GM18867 (cell line): ENCODE results near the gene CGB7.
"Not testable (repeated sequence)": the region's sequence is repeated elsewhere in the genome, so short reads cannot be mapped to it uniquely, and the experiment has no call there.

ENCODE experiments used
- ATAC-seq: cut with Tn5 transposase; IDR thresholded peaks from one replicate; pipeline ENCODE4 v1.9.1; 2021; ENCODE audit warnings: mild to moderate bottlenecking, moderate library complexity; ENCODE audit not compliant: unreplicated experiment

CGB7 gene

DNA sequence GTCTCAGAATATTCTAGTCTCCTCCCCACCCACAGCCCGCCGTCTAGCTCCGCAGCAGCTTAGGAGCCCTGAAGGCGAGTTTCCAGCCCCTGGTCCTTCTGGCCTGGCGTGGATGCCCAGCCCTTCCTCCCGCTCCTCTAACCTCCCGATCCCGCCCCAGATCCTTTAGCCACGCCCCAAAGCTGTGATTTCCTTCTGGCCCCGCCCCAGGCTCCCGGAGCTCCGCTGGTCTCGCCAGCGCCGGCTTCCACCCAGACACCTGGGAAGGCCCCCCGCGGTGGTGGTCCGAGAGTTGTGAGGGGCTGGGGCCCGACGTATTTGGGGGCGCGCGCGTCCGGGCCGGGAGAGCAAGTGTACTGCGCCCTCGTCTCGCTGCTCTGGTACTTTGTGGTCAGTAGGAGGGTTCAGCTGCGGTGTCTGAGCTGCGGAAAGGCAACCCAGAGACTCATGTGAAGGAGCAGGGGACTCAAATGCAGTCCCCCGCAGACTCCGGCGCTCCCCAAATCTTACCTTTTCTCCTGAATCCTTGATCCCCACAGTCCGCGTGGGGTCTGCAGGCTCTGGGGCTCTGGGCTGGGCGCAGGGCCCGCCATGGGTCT, at the start of gene CGB7:
TSS of gene CGB7 (minus strand) at position 114 of the 599 bp plus-strand sequence. CDS start 2,374 bp downstream, outside the sequence.
- ATAC-seq, result no peak

DNA sequence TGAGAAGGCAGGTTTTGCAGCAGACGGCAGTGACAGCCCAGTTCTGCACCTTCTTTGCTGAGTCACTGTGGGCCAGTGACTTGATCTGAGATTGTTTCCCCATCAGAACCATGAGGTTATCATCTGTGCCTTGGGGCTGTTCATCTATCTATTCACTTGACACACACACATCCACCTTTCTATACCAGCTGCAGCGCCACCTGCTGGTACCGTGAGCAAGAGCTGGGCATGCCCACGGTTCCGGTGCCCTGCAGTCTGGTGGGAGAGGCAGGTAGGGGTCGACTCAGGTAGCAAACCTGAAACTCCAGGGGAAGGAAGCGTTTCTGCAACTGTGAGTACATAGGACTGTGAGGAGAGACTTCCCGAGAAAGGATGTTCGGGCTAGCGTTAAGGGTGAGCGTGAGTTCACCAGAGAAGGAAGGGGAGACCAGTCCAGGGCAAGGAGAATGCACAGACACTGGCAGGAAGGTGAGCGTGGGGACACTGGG, 49.1 kb upstream of the CGB7 start:
- ATAC-seq, result no peak

DNA sequence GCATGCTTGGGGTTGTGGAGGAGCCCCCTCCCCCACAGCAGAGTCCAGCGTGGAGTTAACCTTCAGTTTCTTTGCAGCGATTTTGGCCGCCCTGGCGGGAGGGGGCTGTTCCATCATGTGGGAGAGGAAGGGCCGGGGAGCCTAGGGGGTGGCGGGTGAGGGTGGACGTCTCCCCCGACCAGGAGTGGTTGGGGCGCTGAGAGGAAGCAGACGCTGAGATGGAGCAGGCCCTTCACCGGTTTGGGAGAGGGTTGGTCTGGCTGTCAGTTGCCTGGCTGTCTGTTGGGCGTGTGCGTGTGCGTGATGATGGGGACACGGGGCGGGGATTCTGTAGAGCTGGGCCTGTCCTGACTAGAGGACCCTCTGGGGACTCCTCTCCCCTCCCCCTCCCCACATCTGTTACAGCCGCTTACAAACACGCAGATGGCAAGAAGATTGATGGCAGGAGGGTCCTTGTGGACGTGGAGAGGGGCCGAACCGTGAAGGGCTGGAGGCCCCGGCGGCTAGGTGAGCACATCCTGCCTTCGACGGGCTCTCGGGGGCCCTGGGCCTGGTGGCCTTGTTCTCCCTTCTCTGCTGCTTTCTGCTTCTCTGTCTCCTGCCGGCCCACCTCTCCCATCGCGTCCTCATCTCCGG, 46.8 kb upstream of the CGB7 start:
- no peak for ATAC-seq

DNA sequence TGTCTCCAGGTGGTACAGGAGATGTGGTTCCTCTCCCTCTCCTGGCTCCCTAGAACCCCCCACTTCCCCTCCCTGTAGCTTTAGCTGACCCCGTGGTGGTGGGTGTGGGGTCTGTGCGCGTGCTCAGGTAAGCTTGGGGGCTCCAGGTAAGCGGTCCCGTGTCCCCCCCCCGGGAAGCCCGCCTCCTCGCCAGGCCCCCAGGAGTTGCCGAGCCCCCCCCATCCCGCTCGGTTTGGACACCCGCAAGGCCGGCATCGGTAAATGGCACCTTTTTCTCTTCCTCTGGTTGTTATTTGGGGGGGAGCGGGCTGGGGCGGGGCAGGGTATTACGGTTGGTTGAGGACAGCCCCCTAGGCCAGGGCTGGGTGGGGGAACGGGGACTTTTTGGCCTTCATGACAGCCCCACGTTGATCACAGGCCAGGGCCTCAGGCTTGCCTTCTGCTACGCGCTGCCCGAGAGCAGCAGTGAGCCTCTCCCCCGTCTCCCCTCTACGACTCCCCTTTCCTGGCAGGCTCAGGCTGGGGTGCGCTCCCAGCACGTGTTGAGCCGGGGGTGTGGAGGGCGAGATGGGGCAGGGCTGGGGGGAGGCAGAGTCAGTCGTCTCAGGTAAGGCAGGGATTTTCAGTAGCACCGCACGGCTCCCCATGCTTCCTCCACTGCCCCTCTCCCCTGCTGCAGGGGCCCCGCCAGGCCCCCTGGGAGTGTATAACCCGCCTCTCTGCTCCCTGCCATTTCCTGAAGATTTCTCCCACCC, 46.0 kb upstream of the CGB7 start:
- no peak for ATAC-seq

DNA sequence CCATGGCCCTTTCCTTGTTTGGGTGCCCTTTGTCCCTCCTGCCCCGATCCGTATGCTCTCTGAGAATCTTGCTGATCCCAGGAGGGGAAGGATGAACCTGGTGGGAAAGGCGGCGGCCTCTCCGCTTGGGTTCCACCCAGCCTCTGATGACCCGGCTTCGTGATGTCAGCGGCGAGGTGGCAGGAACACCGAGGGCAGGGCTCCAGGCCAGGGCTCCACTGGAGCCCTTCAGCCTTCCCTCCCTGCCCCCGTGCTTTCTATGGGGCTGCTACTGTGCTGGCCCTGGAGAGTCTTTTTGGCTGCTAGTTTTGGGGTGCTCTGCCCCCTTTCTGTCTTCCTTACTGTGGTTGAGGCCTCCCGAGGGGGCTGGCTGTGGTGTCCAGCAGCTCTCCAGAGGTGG, 44.8 kb upstream of the CGB7 start:
- ATAC-seq, result no peak

DNA sequence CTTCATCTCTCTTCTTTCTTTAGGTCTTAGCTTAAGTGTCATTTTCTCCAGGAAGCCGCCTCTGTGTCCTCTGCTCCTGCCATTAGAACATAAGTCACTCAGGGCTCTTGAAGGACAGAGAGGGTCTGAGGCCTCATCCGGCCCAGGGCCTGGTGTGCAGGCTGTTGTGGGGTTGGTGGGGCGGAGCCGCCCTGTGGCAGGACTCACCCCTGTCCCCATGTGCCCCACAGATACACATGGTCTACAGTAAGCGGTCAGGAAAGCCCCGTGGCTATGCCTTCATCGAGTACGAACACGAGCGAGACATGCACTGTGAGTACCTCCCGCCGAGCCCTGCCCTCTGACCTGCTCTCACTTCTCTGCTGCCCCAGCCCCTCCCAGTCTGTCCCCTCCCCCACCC, 43.6 kb upstream of the CGB7 start:
- no peak for ATAC-seq

DNA sequence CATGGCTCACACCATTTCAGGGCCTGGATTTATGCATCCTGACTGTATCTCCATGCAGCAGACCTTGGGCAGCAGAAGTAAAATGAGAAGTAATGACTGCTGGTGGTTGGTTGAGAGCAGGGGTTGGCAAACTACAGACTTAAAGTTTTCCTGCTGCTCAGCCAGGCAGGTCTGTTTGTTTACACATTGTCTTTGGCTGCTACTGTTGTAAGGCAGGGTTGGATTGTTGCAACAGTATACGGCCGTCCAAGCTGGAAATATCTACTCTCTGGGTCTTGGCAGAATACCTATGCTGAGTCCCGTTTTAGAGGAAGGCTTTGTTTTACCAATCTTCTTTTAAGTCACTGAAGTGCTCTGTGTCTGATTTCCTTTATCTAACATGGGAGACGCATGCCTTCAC, 41.2 kb upstream of the CGB7 start:
- no peak for ATAC-seq

DNA sequence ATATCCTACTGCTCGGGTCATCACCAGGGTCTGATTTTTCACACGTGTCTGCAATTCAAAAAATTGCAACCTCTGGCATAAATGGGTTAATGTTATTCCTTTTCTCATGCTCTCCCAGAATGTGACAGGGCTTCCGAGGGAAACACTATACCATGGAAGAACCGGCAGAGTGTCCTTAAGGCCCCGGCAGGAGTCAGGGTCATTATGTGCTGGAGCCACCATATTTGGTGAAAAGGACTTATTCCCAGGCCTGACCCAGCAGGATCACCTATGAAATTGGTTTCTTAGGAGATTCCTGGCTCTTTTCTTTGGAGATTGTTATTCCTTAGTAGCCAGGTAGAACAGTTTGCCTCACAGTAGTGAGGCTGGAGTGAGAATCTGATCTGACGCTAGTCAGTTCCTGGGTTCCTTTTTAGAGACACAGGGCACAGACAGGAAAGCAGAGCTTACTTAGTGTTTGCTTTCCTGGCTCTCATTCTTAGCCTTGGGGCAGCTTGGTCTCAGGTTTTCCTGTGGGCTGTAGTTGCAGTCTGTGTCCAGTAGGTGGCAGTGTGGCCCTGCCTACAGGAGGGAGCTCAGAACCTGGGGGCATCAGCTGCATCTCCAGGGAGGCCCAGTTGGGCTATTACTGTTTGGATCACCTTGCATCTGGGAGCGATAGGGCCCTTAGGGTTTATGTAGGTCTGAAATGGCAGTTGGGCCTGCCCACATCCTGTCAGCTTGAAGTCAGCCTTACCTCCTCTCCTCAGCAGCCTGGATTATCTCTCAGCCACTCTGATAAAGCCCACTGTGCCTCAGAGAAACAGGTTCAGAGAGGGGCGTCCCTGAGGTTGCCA, 40.1 kb upstream of the CGB7 start:
- ATAC-seq, result no peak

DNA sequence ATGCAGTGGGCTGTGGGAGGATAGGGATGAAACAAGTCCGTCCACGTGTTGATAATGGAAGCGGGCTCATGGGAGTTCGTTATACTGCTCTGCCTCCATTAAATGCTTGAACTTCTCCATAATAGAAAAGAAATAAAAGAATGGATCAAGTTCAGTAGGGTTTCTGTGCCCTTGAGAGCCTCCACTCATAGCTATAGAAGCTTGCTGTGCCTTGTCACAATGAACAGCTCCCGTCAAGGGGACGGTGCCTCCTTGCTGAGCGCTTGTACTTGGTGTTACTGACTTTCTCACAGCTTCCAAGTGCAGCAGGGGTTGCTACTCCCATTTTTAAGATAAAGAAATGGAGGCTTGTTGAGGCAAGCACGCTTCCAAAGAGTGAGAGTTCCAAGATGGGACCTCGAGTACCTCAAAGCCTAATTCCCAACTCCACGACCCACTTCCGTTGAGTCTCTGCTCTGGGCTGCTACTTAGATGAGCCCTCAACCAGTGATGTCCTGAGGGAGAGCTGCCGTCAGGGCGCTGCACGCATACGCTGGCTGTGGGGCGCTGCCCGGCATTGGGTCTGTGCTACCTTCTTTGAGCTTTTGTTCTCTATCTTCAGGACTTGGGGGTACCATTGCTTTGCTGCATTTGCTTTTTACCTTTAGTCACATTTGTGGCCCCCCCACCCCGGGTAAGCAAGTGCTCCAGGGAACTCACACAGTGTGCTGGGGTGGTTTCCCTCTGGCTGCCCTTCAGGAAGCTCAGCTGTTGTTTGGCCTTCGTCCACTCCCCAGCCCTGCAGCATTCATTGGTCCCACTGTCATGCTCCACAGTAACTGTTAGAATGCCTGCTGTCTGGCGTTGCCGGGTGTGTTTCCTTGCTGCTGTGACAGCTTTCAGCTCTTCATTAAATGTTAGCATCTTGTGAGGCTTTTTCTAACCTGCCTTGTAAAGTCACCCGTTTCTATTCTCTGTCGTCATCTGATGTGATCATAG, 37.2 kb upstream of the CGB7 start:
- ATAC-seq, result no peak

DNA sequence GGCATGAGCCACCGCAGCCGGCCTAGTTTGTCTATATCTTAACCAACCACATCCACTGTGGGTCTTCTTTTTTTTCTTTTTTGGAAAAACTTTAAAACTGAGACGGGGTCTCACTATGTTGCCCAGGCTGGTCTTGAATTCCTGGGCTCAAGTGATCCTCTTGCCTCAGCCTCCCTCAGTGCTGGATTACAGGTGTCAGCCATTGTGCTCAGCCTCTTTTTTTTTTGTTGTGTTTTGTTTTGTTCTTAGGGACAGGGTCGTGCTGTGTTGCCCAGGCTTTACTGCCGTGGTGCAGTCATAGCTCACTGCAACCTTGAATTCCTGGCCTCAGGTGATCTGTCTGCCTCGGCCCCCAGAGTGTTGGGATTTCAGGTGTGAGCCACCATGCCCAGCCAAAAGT, 35.1 kb upstream of the CGB7 start:
- no peak for ATAC-seq

DNA sequence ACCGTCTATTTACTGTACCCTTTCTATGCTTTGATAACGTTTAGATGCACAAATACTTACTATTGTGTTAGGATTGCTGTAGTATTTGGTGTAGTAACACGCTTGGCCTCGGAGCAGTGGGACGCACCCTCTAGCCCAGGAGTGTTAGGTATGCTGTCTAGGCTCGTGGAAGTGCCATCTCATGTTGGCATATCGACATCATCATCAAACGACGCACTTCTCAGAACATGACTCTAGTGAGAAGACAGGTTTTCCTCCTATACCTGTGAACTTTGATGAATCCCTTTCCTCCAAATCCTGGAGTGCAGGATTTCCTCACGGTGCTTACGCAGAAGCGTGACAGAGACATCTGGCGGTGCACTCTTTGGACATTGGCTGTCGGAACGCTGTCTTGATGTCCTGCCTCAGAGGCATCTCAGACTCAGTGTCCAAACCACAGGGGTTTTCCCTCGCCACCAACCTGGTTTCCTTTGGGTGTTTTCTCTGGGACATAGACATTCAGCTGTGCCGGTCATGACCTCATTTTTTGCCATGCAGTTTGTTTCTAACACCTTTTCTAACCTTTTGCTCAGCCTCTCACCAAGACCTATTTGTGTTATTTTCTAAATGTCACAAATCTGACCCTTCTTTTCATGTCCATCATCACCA, 34.0 kb upstream of the CGB7 start:
- no peak for ATAC-seq

DNA sequence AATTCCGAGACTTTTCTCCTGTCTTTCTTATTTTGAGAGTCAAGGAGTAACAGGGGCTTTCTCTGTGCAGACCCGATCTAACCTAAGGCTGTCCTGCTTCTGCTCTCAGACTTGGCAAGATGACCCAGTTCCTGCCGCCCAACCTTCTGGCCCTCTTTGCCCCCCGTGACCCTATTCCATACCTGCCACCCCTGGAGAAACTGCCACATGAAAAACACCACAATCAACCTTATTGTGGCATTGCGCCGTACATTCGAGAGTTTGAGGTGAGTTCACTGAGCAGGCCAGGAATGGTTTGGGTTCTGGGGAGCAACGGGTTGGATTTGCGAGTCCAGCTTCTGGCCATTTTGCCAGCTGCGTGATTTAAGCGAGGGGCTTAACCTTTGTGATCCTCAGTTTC, 28.7 kb upstream of the CGB7 start:
- ATAC-seq, result no peak

DNA sequence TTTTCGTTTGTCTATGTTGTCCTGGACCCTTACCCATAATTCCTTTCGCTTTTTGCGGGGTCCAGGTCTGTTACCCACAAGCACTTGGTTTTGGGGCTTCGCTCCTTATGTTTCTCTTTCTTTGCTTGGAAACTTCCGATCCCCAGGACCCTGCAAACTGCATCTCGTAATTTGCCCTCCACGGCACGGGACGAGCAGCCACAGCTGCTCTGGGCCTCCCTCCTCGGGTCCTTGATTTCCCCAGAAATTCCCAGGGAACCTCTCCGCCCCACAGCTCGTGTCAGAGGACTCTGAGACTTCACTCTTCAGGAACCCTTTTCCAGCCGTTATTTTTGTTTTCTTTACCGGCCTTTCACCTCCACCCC, 28.3 kb upstream of the CGB7 start:
- no peak for ATAC-seq

DNA sequence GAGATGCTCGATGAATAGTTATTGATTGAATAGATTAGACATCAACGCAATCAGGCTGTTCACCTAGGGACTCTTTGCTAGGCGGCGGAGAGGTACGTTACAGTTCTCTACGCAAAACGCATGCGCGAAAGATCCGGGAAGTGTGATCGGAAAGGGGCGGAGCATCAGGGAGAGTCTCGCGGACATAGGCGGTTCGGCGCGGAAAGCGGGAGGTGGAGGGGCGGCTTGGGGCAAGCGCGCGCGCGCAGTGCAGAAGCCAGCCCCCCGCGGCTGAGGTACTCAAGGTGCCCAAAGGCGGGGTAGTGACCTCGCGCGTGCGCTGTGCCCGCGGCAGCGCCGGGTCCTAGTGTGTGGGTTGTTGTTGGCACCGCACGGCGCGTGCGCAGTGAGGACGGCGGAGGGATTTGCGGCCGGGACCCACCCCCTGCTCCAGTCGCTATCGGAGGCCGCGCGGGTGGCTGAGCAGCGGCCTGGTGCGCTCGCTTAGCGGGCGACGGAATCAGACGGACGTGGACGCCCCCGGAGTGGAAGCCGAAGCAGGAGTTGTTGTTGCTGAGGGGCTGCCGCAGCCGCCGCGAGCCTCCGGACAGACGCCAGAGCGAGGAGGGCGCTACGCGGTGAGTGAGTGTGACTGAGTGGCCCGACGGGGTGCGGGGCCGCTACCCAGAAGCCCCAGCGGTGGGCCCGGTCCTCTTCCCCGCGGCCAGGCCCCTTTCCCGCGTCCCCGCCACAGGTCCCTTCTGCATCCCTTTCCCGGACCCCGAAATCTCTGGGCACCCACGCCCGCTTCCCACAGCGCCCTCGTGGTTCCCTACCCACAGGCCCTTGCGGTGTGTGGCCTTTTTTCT, 27.7 kb upstream of the CGB7 start, which contains the start of gene SNRNP70:
TSS of gene SNRNP70 (plus strand) at position 432 of the 848 bp plus-strand sequence. CDS start 964 bp downstream, outside the sequence.
- peak; percentile 91 for ATAC-seq

DNA sequence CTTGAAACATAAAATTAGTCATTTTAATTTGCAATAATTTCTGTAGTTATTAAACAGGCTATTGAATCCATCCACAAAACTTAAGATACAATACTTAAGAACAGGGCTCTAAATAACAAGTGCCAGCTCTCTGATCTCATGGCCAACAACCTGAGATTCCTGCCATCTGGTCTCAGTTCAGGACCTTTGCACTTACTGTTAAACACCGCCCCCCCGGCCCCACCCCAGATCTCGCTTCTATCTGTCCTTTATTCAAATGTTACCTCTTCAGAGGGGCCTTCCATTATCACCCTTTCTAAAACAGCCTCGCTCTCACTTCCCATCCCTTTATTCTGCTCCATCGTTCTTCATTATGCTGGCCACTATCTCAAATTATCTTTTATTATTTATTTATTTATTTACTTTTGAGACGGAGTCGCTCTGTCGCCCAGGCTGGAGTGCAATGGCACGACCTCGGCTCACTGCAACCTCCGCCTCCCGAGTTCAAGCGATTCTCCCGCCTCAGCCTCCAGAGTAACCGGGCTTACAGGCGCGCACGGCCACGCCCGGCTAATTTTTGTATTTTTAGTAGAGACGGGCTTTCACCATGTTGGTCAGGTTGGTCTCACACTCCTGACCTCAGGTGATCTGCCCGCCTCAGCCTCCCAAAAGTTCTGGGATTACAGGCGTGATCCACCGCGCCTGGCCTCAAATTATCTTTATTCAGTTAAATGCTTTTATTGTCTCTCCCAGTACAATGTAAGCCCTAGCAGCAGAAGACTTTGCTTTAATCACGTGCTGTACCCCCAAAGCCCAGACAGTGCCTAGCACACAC, 26.9 kb upstream of the CGB7 start:
- ATAC-seq, result no peak

DNA sequence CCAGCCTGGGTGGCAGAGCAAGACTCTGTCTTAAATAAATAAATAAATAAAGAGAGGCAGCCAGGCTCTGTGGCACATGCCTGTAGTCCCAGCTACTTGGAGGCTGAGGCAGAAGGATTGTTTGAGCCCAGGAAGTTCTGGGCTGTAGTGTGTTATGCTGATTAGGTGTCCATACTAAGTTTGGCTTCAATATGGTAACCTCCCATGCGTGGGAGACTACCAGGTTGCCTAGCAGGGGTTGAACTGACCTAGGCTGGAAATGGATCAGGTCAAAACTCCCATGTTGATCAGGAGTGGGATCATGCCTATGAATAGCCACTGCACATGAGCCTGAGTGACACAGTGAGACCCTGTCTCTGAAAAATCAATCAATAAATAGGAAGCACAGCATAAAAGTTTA, 23.7 kb upstream of the CGB7 start:
- no peak for ATAC-seq

DNA sequence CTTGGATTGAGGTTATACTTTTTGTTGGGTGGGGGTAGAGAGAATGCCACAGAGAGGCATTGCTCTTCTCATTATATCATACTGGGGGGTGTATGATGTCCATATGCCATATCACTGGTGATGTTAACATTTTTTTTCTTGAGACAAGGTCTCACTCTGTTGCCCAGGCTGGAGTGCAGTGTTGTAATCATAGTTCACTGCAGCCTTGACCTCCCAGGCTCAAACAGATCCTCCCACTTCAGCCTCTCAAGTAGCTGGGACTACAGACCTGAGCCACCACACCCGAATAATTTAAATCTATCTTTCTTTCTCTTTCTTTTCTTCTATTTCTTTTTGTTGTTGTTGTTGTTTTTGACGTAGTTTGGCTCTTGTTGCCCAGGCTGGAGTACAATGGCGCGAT, 22.8 kb upstream of the CGB7 start:
- ATAC-seq, result no peak

DNA sequence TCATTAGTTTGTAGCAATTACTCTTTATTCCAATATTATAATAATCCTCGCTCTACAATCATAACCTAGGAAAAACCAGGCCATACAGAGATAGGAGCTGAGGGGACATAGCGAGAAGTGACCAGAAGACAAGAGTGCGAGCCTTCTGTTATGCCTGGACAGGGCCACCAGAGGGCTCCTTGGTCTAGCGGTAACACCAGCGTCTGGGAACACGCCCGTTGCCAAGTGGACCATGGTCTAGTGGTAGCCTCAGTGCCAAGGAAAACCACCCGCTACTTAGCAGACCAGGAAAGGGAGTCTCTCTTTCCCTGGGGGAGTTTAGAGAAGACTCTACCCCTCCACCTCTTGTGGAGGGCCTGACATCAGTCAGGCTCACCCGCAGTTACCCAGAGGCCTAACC, 17.3 kb upstream of the CGB7 start:
- not testable (repeated sequence) for ATAC-seq
